SK-N-SH treated with all-trans-retinoic acid at 6 μM for 48 hours (cell line): Measurements from ENCODE around the gene SLC12A2.

Source experiments
- ATAC-seq: fragments of 200-7000 bp; cut with Tn5 transposase; 3 replicates; pipeline ENCODE4 v1.9.1; 2020; ENCODE audit warnings: mild to moderate bottlenecking, moderate library complexity
- ARNTL ChIP-seq: fragments of 450-650 bp; formaldehyde crosslinking; IDR thresholded peaks from 2 replicates; pipeline ENCODE4 v1.5.0; 2020; ENCODE audit warnings: low read depth, mild to moderate bottlenecking, moderate library complexity, borderline replicate concordance
- BACH2 ChIP-seq: fragments of 250-450 bp; sonication (Bioruptor Pico); IDR thresholded peaks from 2 replicates; pipeline ENCODE4 v1.9.0; 2021; ENCODE audit warnings: mild to moderate bottlenecking, borderline replicate concordance
- CSDC2 ChIP-seq: fragments of 250-450 bp; sonication (Bioruptor Pico); IDR thresholded peaks from 2 replicates; pipeline ENCODE4 v1.5.0; 2020; ENCODE audit warnings: mild to moderate bottlenecking, moderate library complexity
- GLIS3 ChIP-seq: fragments of 250-450 bp; sonication (Bioruptor Pico); IDR thresholded peaks from 2 replicates; pipeline ENCODE4 v1.5.0; 2020; ENCODE audit warnings: mild to moderate bottlenecking, moderate library complexity
- ISL1 ChIP-seq: fragments of 250-450 bp; sonication (Bioruptor Pico); IDR thresholded peaks from 2 replicates; pipeline ENCODE4 v2.1.2; 2022; ENCODE audit warnings: mild to moderate bottlenecking, moderate library complexity
- OSR1 ChIP-seq: fragments of 250-450 bp; sonication (Bioruptor Pico); IDR thresholded peaks from 2 replicates; pipeline ENCODE4 v1.8.0; 2022; ENCODE audit warnings: moderate library complexity, mild to moderate bottlenecking, inconsistent platforms
- PPARA ChIP-seq: fragments of 250-450 bp; sonication (Bioruptor Pico); IDR thresholded peaks from 2 replicates; pipeline ENCODE4 v1.5.0; 2020; ENCODE audit warnings: mild to moderate bottlenecking, borderline replicate concordance
- SNAI2 ChIP-seq: fragments of 250-450 bp; sonication (Bioruptor Pico); IDR thresholded peaks from 2 replicates; pipeline ENCODE4 v1.5.0; 2020; ENCODE audit warnings: mild to moderate bottlenecking, moderate library complexity
- TCF4 ChIP-seq: fragments of 250-450 bp; sonication (Bioruptor Pico); IDR thresholded peaks from 2 replicates; pipeline ENCODE4 v1.8.0; 2021; ENCODE audit warnings: mild to moderate bottlenecking, moderate library complexity, borderline replicate concordance
- TOX ChIP-seq: fragments of 250-450 bp; sonication (Bioruptor Pico); IDR thresholded peaks from 2 replicates; pipeline ENCODE4 v1.8.0; 2021; ENCODE audit warnings: mild to moderate bottlenecking, moderate library complexity, borderline replicate concordance
- ZC3H10 ChIP-seq: fragments of 250-450 bp; sonication (Bioruptor Pico); IDR thresholded peaks from 2 replicates; pipeline ENCODE4 v1.5.1; 2021; ENCODE audit warnings: mild to moderate bottlenecking, moderate library complexity
- ZFP3 ChIP-seq: fragments of 250-450 bp; sonication (Bioruptor Pico); IDR thresholded peaks from 2 replicates; pipeline ENCODE4 v1.5.0; 2020; ENCODE audit warnings: mild to moderate bottlenecking, moderate library complexity
- ZFP30 ChIP-seq: fragments of 450-650 bp; formaldehyde crosslinking; IDR thresholded peaks from 2 replicates; pipeline ENCODE4 v1.5.0; 2022; ENCODE audit warnings: mild to moderate bottlenecking, moderate library complexity
- ZNF565 ChIP-seq: fragments of 450-650 bp; formaldehyde crosslinking; conservative IDR thresholded peaks from 2 replicates; pipeline ENCODE4 v1.5.0; 2020; ENCODE audit warnings: low read depth, mild to moderate bottlenecking, moderate library complexity
- ZNF8 ChIP-seq: fragments of 450-650 bp; formaldehyde crosslinking; IDR thresholded peaks from 2 replicates; pipeline ENCODE4 v1.5.0; 2020; ENCODE audit warnings: mild to moderate bottlenecking, moderate library complexity
- TF ChIP-seq, protein P1 (sequence below): fragments of 250-450 bp; sonication (Bioruptor Pico); IDR thresholded peaks from 2 replicates; pipeline ENCODE4 v1.8.0; 2020; ENCODE audit warnings: mild to moderate bottlenecking, moderate library complexity, borderline replicate concordance
- TF ChIP-seq, protein P2 (sequence below): fragments of 250-450 bp; sonication (Bioruptor Pico); IDR thresholded peaks from 2 replicates; pipeline ENCODE4 v1.5.1; 2021; ENCODE audit warnings: mild to moderate bottlenecking, moderate library complexity
- TF ChIP-seq, protein P3 (sequence below): fragments of 250-450 bp; sonication (Bioruptor Pico); IDR thresholded peaks from 2 replicates; pipeline ENCODE4 v1.5.1; 2020; ENCODE audit warnings: low read depth, mild to moderate bottlenecking, moderate library complexity
- TF ChIP-seq, protein P4 (sequence below): fragments of 250-450 bp; sonication (Bioruptor Pico); IDR thresholded peaks from 2 replicates; pipeline ENCODE4 v1.5.0; 2020; ENCODE audit warnings: mild to moderate bottlenecking, moderate library complexity
- TF ChIP-seq, protein P5 (sequence below): fragments of 250-450 bp; sonication (Bioruptor Pico); IDR thresholded peaks from 2 replicates; pipeline ENCODE4 v1.8.0; 2021; ENCODE audit warnings: low read depth, mild to moderate bottlenecking, moderate library complexity, borderline replicate concordance

The SLC12A2 gene

DNA sequence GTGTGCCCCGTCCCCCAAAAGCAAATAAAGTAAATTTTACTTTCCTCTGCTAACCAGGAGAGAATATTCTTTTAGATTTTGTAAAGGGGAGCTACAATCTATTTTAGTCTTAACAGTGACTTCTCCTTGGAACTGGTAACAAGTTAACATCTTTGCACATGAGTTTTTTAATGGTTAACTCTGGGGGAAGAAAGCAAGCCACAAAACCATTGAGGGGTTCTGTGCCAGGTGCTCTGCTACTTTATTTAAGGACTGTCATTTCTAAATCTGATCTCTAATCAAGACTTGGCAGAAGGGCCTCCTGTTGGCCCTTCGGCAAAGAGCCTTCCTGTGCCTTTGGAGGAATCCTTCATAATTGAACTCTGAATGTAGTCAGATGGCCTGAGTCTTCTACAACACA, 153.4 kb downstream of the SLC12A2 start (continued):
- TF ChIP-seq, protein P1, sequence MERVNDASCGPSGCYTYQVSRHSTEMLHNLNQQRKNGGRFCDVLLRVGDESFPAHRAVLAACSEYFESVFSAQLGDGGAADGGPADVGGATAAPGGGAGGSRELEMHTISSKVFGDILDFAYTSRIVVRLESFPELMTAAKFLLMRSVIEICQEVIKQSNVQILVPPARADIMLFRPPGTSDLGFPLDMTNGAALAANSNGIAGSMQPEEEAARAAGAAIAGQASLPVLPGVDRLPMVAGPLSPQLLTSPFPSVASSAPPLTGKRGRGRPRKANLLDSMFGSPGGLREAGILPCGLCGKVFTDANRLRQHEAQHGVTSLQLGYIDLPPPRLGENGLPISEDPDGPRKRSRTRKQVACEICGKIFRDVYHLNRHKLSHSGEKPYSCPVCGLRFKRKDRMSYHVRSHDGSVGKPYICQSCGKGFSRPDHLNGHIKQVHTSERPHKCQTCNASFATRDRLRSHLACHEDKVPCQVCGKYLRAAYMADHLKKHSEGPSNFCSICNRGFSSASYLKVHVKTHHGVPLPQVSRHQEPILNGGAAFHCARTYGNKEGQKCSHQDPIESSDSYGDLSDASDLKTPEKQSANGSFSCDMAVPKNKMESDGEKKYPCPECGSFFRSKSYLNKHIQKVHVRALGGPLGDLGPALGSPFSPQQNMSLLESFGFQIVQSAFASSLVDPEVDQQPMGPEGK (CRISPR knock-in tag): no peak
- TF ChIP-seq ARNTL (CRISPR knock-in tag) (no peak), PPARA (CRISPR knock-in tag) (no peak)
- TF ChIP-seq, all 23 proteins: peak for 0

DNA sequence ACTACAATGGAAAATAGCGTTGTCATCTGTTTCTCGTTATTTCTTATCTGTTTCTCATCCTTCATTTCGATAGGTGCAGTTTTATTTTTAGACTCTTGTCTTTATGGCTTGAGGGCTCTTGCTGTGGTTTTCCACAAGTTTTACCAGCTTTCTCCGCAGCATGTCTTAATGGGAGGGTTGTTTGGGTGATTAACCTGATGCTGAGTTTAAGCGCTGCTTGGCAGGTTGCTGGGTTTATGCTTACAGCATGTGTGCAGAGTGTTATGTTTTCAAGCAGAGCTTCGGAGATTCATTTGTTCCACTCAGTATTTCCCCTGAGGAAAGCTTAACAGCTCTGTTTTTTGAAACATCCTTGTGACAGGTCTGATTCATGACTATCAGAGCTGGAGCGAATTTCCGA, 154.0 kb downstream of the SLC12A2 start:
- ATAC-seq: peak; percentile 55

More for the DNA sequence above, 154.0 kb downstream of the SLC12A2 start:
- TF ChIP-seq SNAI2 (CRISPR knock-in tag) (no peak), TCF4 (CRISPR knock-in tag) (no peak), TOX (CRISPR knock-in tag) (no peak), ISL1 (no peak), ARNTL (CRISPR knock-in tag) (no peak), ZFP30 (CRISPR knock-in tag) (no peak), ZC3H10 (CRISPR knock-in tag) (no peak), GLIS3 (CRISPR knock-in tag) (no peak), ZNF565 (CRISPR knock-in tag) (no peak), OSR1 (CRISPR knock-in tag) (no peak), ZFP3 (no peak), PPARA (CRISPR knock-in tag) (no peak), BACH2 (no peak), CSDC2 (CRISPR knock-in tag) (no peak), ZNF8 (CRISPR knock-in tag) (no peak)
- TF ChIP-seq, protein P2, sequence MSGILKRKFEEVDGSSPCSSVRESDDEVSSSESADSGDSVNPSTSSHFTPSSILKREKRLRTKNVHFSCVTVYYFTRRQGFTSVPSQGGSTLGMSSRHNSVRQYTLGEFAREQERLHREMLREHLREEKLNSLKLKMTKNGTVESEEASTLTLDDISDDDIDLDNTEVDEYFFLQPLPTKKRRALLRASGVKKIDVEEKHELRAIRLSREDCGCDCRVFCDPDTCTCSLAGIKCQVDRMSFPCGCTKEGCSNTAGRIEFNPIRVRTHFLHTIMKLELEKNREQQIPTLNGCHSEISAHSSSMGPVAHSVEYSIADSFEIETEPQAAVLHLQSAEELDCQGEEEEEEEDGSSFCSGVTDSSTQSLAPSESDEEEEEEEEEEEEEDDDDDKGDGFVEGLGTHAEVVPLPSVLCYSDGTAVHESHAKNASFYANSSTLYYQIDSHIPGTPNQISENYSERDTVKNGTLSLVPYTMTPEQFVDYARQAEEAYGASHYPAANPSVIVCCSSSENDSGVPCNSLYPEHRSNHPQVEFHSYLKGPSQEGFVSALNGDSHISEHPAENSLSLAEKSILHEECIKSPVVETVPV (CRISPR knock-in tag): no peak
- TF ChIP-seq, protein P3, sequence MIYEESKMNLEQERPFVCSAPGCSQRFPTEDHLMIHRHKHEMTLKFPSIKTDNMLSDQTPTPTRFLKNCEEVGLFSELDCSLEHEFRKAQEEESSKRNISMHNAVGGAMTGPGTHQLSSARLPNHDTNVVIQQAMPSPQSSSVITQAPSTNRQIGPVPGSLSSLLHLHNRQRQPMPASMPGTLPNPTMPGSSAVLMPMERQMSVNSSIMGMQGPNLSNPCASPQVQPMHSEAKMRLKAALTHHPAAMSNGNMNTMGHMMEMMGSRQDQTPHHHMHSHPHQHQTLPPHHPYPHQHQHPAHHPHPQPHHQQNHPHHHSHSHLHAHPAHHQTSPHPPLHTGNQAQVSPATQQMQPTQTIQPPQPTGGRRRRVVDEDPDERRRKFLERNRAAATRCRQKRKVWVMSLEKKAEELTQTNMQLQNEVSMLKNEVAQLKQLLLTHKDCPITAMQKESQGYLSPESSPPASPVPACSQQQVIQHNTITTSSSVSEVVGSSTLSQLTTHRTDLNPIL: no peak
- TF ChIP-seq, protein P1 (CRISPR knock-in tag): no peak
- TF ChIP-seq, protein P4, sequence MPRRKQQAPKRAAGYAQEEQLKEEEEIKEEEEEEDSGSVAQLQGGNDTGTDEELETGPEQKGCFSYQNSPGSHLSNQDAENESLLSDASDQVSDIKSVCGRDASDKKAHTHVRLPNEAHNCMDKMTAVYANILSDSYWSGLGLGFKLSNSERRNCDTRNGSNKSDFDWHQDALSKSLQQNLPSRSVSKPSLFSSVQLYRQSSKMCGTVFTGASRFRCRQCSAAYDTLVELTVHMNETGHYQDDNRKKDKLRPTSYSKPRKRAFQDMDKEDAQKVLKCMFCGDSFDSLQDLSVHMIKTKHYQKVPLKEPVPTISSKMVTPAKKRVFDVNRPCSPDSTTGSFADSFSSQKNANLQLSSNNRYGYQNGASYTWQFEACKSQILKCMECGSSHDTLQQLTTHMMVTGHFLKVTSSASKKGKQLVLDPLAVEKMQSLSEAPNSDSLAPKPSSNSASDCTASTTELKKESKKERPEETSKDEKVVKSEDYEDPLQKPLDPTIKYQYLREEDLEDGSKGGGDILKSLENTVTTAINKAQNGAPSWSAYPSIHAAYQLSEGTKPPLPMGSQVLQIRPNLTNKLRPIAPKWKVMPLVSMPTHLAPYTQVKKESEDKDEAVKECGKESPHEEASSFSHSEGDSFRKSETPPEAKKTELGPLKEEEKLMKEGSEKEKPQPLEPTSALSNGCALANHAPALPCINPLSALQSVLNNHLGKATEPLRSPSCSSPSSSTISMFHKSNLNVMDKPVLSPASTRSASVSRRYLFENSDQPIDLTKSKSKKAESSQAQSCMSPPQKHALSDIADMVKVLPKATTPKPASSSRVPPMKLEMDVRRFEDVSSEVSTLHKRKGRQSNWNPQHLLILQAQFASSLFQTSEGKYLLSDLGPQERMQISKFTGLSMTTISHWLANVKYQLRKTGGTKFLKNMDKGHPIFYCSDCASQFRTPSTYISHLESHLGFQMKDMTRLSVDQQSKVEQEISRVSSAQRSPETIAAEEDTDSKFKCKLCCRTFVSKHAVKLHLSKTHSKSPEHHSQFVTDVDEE: no peak
- TF ChIP-seq, protein P5, sequence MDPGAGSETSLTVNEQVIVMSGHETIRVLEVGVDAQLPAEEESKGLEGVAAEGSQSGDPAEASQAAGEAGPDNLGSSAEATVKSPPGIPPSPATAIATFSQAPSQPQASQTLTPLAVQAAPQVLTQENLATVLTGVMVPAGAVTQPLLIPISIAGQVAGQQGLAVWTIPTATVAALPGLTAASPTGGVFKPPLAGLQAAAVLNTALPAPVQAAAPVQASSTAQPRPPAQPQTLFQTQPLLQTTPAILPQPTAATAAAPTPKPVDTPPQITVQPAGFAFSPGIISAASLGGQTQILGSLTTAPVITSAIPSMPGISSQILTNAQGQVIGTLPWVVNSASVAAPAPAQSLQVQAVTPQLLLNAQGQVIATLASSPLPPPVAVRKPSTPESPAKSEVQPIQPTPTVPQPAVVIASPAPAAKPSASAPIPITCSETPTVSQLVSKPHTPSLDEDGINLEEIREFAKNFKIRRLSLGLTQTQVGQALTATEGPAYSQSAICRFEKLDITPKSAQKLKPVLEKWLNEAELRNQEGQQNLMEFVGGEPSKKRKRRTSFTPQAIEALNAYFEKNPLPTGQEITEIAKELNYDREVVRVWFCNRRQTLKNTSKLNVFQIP (CRISPR knock-in tag): no peak
- TF ChIP-seq, all 23 proteins: peak for 0
